D721Med (cell line): ENCODE results near the gene RSU1.

Source experiments
- DNase-seq: peaks from one replicate; pipeline ENCODE4 v3.0.0; 2011; ENCODE audit warnings: low spot score; ENCODE audit not compliant: insufficient read length
- FAIRE-seq: peaks from 2 replicates; lab custom pipeline; 2011; peaks lifted over from hg19 to GRCh38; lab: Jason Lieb, UNC
- CTCF ChIP-seq: IDR thresholded peaks from 2 replicates; pipeline ENCODE4 v1.5.1; 2012; ENCODE audit warnings: mild to moderate bottlenecking, control low read depth; ENCODE audit not compliant: insufficient read depth; ENCODE audit errors: missing control alignments

Gene RSU1

GRCh38 chr10:16822726-16823360, 5.6 kb upstream of the RSU1 start:
- TF ChIP-seq CTCF, result no peak
- no peak for DNase-seq
- FAIRE-seq, result no peak

- FAIRE-seq (no peak), DNase-seq (no peak)
- no peak for TF ChIP-seq CTCF
Observed at GRCh38 chr10:16822027-16822426, 4.8 kb upstream of the RSU1 start.

GRCh38 chr10:16820421-16820820, 3.2 kb upstream of the RSU1 start:
- TF ChIP-seq CTCF, result no peak
- no peak for FAIRE-seq

GRCh38 chr10:16820018-16820417, 2.8 kb upstream of the RSU1 start:
- DNase-seq (no peak), FAIRE-seq (no peak)
- no peak for TF ChIP-seq CTCF

More at GRCh38 chr10:16820421-16820820, 3.2 kb upstream of the RSU1 start:
- DNase-seq, result no peak

GRCh38 chr10:16819436-16819835, 2.2 kb upstream of the RSU1 start:
- no peak for DNase-seq
- no peak for TF ChIP-seq CTCF
- no peak for FAIRE-seq

GRCh38 chr10:16819026-16819425, 1.8 kb upstream of the RSU1 start:
- DNase-seq (no peak), FAIRE-seq (no peak)
- TF ChIP-seq CTCF, result no peak

GRCh38 chr10:16816830-16817124, 447 bp downstream of the RSU1 start:
- DNase-seq, result no peak
- FAIRE-seq, result no peak
- TF ChIP-seq CTCF, result no peak
